HFFc6 (cell line): Measurements from ENCODE around the gene RAB11FIP3. TPM values are rescaled to one million over a fixed set of nuclear protein-coding genes. Genes with fewer than 3 reads are reported as not detected.

Experiments used
- DNase-seq: peaks from one replicate; pipeline ENCODE4 v3.0.0-alpha.2; 2018
- H3K27ac Mint-ChIP-seq: 2 replicates; pipeline ENCODE4 v1.8.0; 2020; ENCODE audit warnings: mild to moderate bottlenecking, mixed read lengths
- H3K27me3 Mint-ChIP-seq: 2 replicates; pipeline ENCODE4 v1.8.0; 2021; ENCODE audit warnings: mild to moderate bottlenecking, moderate library complexity, mixed read lengths; ENCODE audit not compliant: insufficient read depth
- H3K36me3 Mint-ChIP-seq: 2 replicates; pipeline ENCODE4 v1.8.0; 2021; ENCODE audit warnings: low read depth, mixed read lengths
- H3K4me1 Mint-ChIP-seq: 2 replicates; pipeline ENCODE4 v1.8.0; 2020; ENCODE audit warnings: low read depth, mixed read lengths
- H3K4me3 Mint-ChIP-seq: 2 replicates; pipeline ENCODE4 v1.8.0; 2020; ENCODE audit warnings: mild to moderate bottlenecking, moderate library complexity, mixed read lengths
- H3K9me3 Mint-ChIP-seq: 2 replicates; pipeline ENCODE4 v1.8.0; 2020; ENCODE audit warnings: mild to moderate bottlenecking, mixed read lengths
- CTCF ChIP-seq: fragments of 200-600 bp; sonication (generic); IDR thresholded peaks from 2 replicates; pipeline ENCODE4 v1.5.0; 2021; ENCODE audit warnings: antibody characterized with exemption, mild to moderate bottlenecking
- total RNA-seq, 6 experiments: library from RNA; stranded (reverse); fragmentation: NEBNext Ultra II Directional; extraction: Animal tissue kit (Norgen Biotek cat#: 25700); gene quantifications; 2 replicates in 1 of 6; 3 replicates in 5 of 6; pipeline ENCODE4 v1.2.3, GENCODE V29; 2021

Gene RAB11FIP3
- total RNA-seq, 6 experiments from 2014 or later: 30.3 to 36.9 (median 33.9) TPM

DNA sequence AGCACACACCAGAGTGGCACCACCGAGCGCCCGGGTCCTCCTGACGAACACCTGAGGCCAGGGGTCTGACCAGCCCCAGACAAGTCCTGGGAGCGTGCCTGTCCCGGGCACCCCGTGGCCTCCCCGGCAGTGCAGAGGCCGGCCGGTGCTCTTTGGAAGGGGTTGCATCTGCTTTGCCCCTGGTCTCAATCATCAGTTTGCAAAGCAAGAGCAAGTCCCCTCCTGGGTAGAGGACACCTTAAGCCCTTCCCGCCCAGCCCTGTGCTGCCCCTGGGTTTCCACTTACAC lies 90.4 kb downstream of the RAB11FIP3 start:
- H3K36me3 Mint-ChIP-seq: no peaks in the 10 kb centered on the region; the same call in 1 of the 2 replicates
- H3K27ac Mint-ChIP-seq: no peak overlapping the region
- H3K4me3 Mint-ChIP-seq: no peak overlapping the region
- TF ChIP-seq CTCF: no peak
- H3K4me1 Mint-ChIP-seq: no peaks in the 10 kb centered on the region
- DNase-seq: no peak
- H3K27me3 Mint-ChIP-seq: peaks cover 2% of the 10 kb centered on the region
- H3K9me3 Mint-ChIP-seq: no peaks in the 10 kb centered on the region

DNA sequence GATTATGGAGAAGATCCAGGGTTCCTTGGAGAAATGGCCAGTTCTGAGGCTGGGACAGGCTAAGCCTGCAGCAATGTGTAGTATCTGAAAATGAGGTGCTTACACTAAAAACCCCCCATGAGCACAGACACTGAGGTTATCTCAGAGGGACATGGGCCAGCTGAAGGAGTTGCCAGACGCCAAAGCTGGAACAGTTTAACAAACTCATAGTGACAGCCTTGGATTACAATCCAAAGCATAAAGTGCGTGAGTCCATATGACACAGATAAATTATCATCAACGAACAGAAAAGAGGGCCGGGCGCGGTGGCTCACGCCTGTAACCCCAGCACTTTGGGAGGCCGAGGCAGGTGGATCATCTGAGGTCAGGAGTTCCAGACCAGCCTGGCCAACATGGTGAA lies 90.9 kb downstream of the RAB11FIP3 start:
- H3K4me1 Mint-ChIP-seq: no peaks in the 10 kb centered on the region
- H3K36me3 Mint-ChIP-seq: no peaks in the 10 kb centered on the region; the same call in 1 of the 2 replicates
- no peak for DNase-seq
- no peak for TF ChIP-seq CTCF
- H3K9me3 Mint-ChIP-seq: no peaks in the 10 kb centered on the region
- H3K27me3 Mint-ChIP-seq: peaks cover 2% of the 10 kb centered on the region
- H3K4me3 Mint-ChIP-seq: no peak overlapping the region
- H3K27ac Mint-ChIP-seq: no peak overlapping the region

GRCh38 chr16:518858-519257 lies 93.4 kb downstream of the RAB11FIP3 start:
- Mint-ChIP-seq H3K9me3 (no peaks in the 10 kb centered on the region), H3K36me3 (no peaks in the 10 kb centered on the region; the same call in 1 of the 2 replicates), H3K4me3 (no peak overlapping the region), H3K4me1 (no peaks in the 10 kb centered on the region), H3K27ac (no peak overlapping the region), H3K27me3 (peaks cover 2% of the 10 kb centered on the region)
- DNase-seq: no peak
- TF ChIP-seq CTCF: no peak

DNA sequence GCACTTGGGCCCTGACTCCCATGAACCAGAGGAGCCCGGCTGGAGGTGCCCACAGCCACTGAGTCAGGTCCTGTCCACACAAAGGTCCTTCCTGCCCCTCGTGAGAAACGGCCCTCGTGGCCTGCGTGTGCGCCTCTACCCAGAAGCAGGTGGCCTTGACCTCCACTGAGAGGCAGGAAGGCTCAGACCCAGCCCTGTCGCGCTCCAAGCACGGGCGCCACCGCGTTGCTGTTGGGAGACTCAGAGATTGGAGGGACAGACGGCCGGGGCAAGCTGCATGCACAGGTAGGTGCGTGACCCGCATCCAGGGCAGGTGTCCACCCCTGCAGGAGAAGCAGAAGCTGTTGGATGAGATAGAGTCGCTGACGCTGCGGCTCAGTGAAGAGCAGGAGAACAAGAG lies 94.0 kb downstream of the RAB11FIP3 start:
- H3K9me3 Mint-ChIP-seq: no peaks in the 10 kb centered on the region
- no peaks in the 10 kb centered on the region for H3K4me1 Mint-ChIP-seq
- peaks cover 2% of the 10 kb centered on the region for H3K27me3 Mint-ChIP-seq
- H3K4me3 Mint-ChIP-seq: no peak overlapping the region
- DNase-seq: no peak
- no peak overlapping the region for H3K27ac Mint-ChIP-seq
- TF ChIP-seq CTCF: no peak
- H3K36me3 Mint-ChIP-seq: no peaks in the 10 kb centered on the region; the same call in 1 of the 2 replicates

DNA sequence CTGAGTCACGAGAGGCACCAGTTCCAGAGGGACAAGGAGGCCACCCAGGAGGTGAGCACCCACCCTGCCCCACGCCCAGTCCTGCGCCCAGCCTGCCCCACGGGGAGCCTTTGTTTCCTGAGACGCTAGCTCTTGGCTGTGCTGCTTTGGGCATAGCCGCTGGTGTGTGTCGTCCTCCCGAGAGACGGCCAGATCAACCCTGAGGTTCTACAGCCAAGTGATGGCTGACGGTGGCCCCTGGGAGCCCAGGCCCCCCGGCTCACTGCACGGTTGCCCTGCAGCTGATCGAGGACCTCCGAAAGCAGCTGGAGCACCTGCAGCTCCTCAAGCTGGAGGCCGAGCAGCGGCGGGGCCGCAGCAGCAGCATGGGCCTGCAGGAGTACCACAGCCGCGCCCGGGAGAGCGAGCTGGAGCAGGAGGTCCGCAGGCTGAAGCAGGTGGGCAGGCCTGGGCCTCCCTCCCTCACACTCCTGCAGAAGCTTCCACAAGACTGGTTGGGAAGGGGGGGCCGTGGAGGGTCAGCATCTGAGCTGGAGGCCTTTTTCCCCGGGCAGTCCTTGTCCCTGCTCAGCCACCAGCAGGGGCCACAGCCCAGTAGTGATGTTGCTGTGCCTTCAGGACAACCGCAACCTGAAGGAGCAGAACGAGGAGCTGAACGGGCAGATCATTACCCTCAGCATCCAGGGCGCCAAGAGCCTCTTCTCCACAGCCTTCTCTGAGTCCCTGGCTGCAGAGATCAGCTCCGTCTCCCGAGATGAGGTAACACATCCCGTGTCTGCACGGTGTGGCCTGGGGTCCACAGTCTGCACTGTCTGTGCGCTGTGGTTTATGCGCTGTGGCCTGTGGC lies 94.6 kb downstream of the RAB11FIP3 start:
- H3K27me3 Mint-ChIP-seq: peaks cover 2% of the 10 kb centered on the region

More for the DNA sequence above, 94.6 kb downstream of the RAB11FIP3 start:
- Mint-ChIP-seq H3K9me3 (no peaks in the 10 kb centered on the region), H3K36me3 (no peaks in the 10 kb centered on the region; the same call in 1 of the 2 replicates), H3K27ac (no peak overlapping the region), H3K4me1 (peaks cover 1% of the 10 kb centered on the region), H3K4me3 (no peak overlapping the region)
- DNase-seq: no peak
- no peak for TF ChIP-seq CTCF
